ENCODE data around the gene RACGAP1. TPM values are rescaled to one million over a fixed set of nuclear protein-coding genes. Genes with fewer than 3 reads are reported as not detected.

Gene RACGAP1
- total and polyA plus RNA-seq, 2 experiments from 2014 or later = 19.0 to 52.8 TPM

DNA sequence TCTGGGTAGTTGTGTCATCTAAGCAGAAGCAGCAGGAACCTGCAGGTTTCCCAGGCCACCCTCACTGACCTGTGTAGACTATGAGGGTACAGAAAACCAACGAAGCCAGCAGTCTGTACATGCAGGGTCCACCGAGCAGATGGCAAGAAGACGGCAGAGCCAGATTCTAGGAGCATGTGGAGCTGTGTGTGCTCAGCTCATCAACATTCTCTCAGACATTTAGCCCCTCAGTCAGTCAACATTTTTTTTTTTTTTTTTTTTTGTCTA lies 24.8 kb upstream of the RACGAP1 start:
- H3K4me1 ChIP-seq (ENCODE audit: insufficient read depth) = peaks cover 8% of the 10 kb centered on the region; the same call in 1 of the 2 replicates
- peak overlapping the region; percentile 77 for H3K4me3 Mint-ChIP-seq
- H3K9me2 ChIP-seq (ENCODE audit: insufficient read depth) = no peaks in the 10 kb centered on the region
- H2AFZ ChIP-seq = peak overlapping the region; percentile 90; the same call in 1 of the 2 replicates
- H3K27me3 ChIP-seq (ENCODE audit: insufficient read depth) = peaks cover 83% of the 10 kb centered on the region
- no peaks in the 10 kb centered on the region for H3K36me3 ChIP-seq (ENCODE audit: insufficient read depth)
- H3K36me3 Mint-ChIP-seq (ENCODE audit: low read depth) = no peaks in the 10 kb centered on the region
- H4K20me1 ChIP-seq (replicated peaks; ENCODE audit: insufficient read depth) = no peaks in the 10 kb centered on the region; the same call in 1 of the 2 replicates
- TF ChIP-seq NANOG (IDR thresholded peaks at IDR 0.05; ENCODE audit: borderline replicate concordance) (no peak), JUNB (IDR thresholded peaks at IDR 0.05; ENCODE audit: unreplicated experiment) (no peak), POLR2AphosphoS5 (IDR thresholded peaks at IDR 0.05; ENCODE audit: low read depth) (no peak)
- TF ChIP-seq, protein P1, sequence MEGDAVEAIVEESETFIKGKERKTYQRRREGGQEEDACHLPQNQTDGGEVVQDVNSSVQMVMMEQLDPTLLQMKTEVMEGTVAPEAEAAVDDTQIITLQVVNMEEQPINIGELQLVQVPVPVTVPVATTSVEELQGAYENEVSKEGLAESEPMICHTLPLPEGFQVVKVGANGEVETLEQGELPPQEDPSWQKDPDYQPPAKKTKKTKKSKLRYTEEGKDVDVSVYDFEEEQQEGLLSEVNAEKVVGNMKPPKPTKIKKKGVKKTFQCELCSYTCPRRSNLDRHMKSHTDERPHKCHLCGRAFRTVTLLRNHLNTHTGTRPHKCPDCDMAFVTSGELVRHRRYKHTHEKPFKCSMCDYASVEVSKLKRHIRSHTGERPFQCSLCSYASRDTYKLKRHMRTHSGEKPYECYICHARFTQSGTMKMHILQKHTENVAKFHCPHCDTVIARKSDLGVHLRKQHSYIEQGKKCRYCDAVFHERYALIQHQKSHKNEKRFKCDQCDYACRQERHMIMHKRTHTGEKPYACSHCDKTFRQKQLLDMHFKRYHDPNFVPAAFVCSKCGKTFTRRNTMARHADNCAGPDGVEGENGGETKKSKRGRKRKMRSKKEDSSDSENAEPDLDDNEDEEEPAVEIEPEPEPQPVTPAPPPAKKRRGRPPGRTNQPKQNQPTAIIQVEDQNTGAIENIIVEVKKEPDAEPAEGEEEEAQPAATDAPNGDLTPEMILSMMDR (conservative IDR thresholded peaks at IDR 0.05; ENCODE audit: low read depth in 2 of 2) = no peak
- H3K4me1 Mint-ChIP-seq = peaks cover 15% of the 10 kb centered on the region
- no peaks in the 10 kb centered on the region; the same call in 1 of the 3 replicates for H3K9me3 Mint-ChIP-seq
- no peaks in the 10 kb centered on the region for H3K79me2 ChIP-seq (replicated peaks; ENCODE audit: insufficient read depth)
- peaks cover 51% of the 10 kb centered on the region for H3K27me3 Mint-ChIP-seq (ENCODE audit: insufficient read depth, low read depth, poor library complexity)
- H3K4me3 ChIP-seq = peak overlapping the region; percentile 57
- H3K4me2 ChIP-seq = peak overlapping the region; percentile 84
- no peak overlapping the region for H3K27ac ChIP-seq (ENCODE audit: low read depth)
- H3K27ac Mint-ChIP-seq = no peak overlapping the region
- DNase-seq (ENCODE audit: low spot score) (no peak), ATAC-seq (no peak)
- peaks cover 5% of the 10 kb centered on the region; the same call in 1 of the 2 replicates for H3F3A ChIP-seq (replicated peaks; ENCODE audit: low read depth)

DNA sequence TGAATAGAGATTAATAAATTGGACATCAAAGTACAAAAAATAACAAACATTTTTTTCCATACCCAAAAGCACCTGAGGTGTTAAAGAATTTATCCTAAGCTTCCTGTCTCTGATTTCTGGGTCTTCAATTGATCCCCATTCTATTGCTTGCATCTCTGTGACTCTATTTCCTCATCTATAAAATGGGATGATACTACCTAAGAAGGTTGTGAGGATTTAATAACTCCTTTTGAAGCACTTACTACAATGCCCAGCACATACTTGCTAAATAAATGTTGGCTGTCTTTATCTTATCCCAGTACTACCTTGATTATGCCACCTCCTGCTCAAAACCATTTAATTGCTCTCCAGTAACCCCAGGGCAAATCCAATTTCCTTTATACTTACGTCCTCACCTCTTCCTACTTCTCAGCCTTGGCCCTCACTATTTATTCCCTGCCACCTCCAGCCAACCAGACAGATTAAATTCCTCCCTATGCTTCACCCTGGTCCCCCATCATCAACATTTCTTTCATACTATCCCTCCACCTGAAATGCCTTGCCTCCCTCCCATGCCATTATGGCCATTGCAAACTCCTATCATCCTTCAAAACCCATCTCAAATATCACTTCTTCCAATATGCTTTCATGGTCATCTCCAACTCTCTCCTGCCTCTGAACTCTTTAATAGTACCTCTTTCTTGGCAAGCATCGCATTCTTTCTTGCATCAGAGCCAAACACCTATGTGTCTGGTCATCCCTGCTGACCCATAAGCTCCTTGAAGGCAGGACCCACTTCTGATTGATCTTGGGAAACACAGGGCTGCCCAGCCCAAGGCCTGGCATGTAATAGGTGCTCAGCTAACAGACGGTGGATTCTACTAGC lies 24.2 kb upstream of the RACGAP1 start:
- no peaks in the 10 kb centered on the region for H3K9me2 ChIP-seq (ENCODE audit: insufficient read depth)
- no peak for ATAC-seq
- H3K9me3 Mint-ChIP-seq = no peaks in the 10 kb centered on the region; the same call in 1 of the 3 replicates
- H2AFZ ChIP-seq = no peak overlapping the region
- peak overlapping the region; percentile 57; the same call in 1 of the 2 replicates for H3K4me3 ChIP-seq
- peaks cover 77% of the 10 kb centered on the region for H3K27me3 ChIP-seq (ENCODE audit: insufficient read depth)
- H3K27ac ChIP-seq (ENCODE audit: low read depth) = no peak overlapping the region
- DNase-seq (ENCODE audit: low spot score) = no peak
- H3K36me3 Mint-ChIP-seq (ENCODE audit: low read depth) = no peaks in the 10 kb centered on the region
- no peaks in the 10 kb centered on the region; the same call in 1 of the 2 replicates for H4K20me1 ChIP-seq (replicated peaks; ENCODE audit: insufficient read depth)
- H3F3A ChIP-seq (replicated peaks; ENCODE audit: low read depth) = peaks cover 5% of the 10 kb centered on the region; the same call in 1 of the 2 replicates
- H3K79me2 ChIP-seq (replicated peaks; ENCODE audit: insufficient read depth) = no peaks in the 10 kb centered on the region
- peaks cover 15% of the 10 kb centered on the region for H3K4me1 Mint-ChIP-seq
- peaks cover 51% of the 10 kb centered on the region for H3K27me3 Mint-ChIP-seq (ENCODE audit: insufficient read depth, low read depth, poor library complexity)
- H3K27ac Mint-ChIP-seq = no peak overlapping the region
- no peak overlapping the region for H3K4me2 ChIP-seq
- no peaks in the 10 kb centered on the region for H3K36me3 ChIP-seq (ENCODE audit: insufficient read depth)
- H3K4me3 Mint-ChIP-seq = peak overlapping the region; percentile 77
- peaks cover 8% of the 10 kb centered on the region; the same call in 1 of the 2 replicates for H3K4me1 ChIP-seq (ENCODE audit: insufficient read depth)
- TF ChIP-seq, protein P1 (conservative IDR thresholded peaks at IDR 0.05; ENCODE audit: low read depth in 2 of 2) = no peak
- TF ChIP-seq ZNF331 (CRISPR knock-in tag; IDR thresholded peaks at IDR 0.05; ENCODE audit: low read depth) (no peak), EZH2phosphoT487 (IDR thresholded peaks at IDR 0.05; ENCODE audit: unreplicated experiment) (no peak), JUNB (IDR thresholded peaks at IDR 0.05; ENCODE audit: unreplicated experiment) (no peak), STAT1 (IDR thresholded peaks at IDR 0.05; ENCODE audit: unreplicated experiment) (no peak), CREB1 (CRISPR knock-in tag; IDR thresholded peaks at IDR 0.05; ENCODE audit: low read depth) (no peak), ETS1 (IDR thresholded peaks at IDR 0.05) (no peak), EZH2 (IDR thresholded peaks at IDR 0.05; ENCODE audit: low read depth, unreplicated experiment) (no peak), NANOG (IDR thresholded peaks at IDR 0.05; ENCODE audit: borderline replicate concordance) (no peak), ZNF114 (CRISPR knock-in tag; IDR thresholded peaks at IDR 0.05) (no peak), POLR2AphosphoS5 (IDR thresholded peaks at IDR 0.05; ENCODE audit: low read depth) (no peak)
- TF ChIP-seq, protein P2, sequence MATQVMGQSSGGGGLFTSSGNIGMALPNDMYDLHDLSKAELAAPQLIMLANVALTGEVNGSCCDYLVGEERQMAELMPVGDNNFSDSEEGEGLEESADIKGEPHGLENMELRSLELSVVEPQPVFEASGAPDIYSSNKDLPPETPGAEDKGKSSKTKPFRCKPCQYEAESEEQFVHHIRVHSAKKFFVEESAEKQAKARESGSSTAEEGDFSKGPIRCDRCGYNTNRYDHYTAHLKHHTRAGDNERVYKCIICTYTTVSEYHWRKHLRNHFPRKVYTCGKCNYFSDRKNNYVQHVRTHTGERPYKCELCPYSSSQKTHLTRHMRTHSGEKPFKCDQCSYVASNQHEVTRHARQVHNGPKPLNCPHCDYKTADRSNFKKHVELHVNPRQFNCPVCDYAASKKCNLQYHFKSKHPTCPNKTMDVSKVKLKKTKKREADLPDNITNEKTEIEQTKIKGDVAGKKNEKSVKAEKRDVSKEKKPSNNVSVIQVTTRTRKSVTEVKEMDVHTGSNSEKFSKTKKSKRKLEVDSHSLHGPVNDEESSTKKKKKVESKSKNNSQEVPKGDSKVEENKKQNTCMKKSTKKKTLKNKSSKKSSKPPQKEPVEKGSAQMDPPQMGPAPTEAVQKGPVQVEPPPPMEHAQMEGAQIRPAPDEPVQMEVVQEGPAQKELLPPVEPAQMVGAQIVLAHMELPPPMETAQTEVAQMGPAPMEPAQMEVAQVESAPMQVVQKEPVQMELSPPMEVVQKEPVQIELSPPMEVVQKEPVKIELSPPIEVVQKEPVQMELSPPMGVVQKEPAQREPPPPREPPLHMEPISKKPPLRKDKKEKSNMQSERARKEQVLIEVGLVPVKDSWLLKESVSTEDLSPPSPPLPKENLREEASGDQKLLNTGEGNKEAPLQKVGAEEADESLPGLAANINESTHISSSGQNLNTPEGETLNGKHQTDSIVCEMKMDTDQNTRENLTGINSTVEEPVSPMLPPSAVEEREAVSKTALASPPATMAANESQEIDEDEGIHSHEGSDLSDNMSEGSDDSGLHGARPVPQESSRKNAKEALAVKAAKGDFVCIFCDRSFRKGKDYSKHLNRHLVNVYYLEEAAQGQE (IDR thresholded peaks at IDR 0.05; ENCODE audit: unreplicated experiment) = no peak

Measured in GM23338 (cell line).